H1 (cell line): ENCODE measurements around the gene SPATS2L. TPM values are rescaled to one million over a fixed set of nuclear protein-coding genes. Genes with fewer than 3 reads are reported as not detected.

Experiments
- CTCF ChIA-PET: fragments of 300-600 bp; sonication (Branson Sonifier 250); formaldehyde crosslinking; loops from one replicate; lab custom pipeline; 2021; ENCODE audit not compliant: partially characterized antibody; lab: Charles Lee
- POLR2A ChIA-PET: fragments of 300-600 bp; sonication (Branson Sonifier 250); formaldehyde crosslinking; loops from one replicate; lab custom pipeline; 2021; ENCODE audit warnings: inconsistent platforms; ENCODE audit not compliant: partially characterized antibody; lab: Charles Lee
- DNase-seq, 2 experiments: peaks; one replicate each; pipeline versions ENCODE4 v3.0.0 to v3.0.0-alpha.2; 2010 to 2022; ENCODE audit warnings: low spot score in 2 of 2, low read depth in 1 of 2, mixed read lengths in 1 of 2
- FAIRE-seq: peaks from 2 replicates; lab custom pipeline; 2011; peaks lifted over from hg19 to GRCh38; lab: Jason Lieb, UNC
- H2AFZ ChIP-seq: 2 replicates; pipeline ENCODE4 v1.8.1; 2012; ENCODE audit warnings: low read length, inconsistent platforms
- H2AK5ac ChIP-seq: 2 replicates; pipeline ENCODE4 v1.6.1; 2013; ENCODE audit warnings: low read depth, low read length
- H2BK120ac ChIP-seq: replicated peaks from 2 replicates; pipeline ENCODE3; 2013; ENCODE audit warnings: low read depth, low read length, inconsistent platforms
- H2BK12ac ChIP-seq: 2 replicates; pipeline ENCODE4 v1.6.1; 2013; ENCODE audit warnings: low read depth, low read length
- H2BK15ac ChIP-seq: 2 replicates; pipeline ENCODE4 v1.6.1; 2013; ENCODE audit warnings: low read length
- H2BK20ac ChIP-seq: 2 replicates; pipeline ENCODE4 v1.6.1; 2013; ENCODE audit warnings: low read length
- H2BK5ac ChIP-seq: 2 replicates; pipeline ENCODE4 v1.6.1; 2013; ENCODE audit warnings: low read depth, low read length
- H3K14ac ChIP-seq: 2 replicates; pipeline ENCODE4 v1.6.1; 2013; ENCODE audit warnings: inconsistent platforms; ENCODE audit not compliant: insufficient read length
- H3K18ac ChIP-seq: 2 replicates; pipeline ENCODE4 v1.6.1; 2013; ENCODE audit warnings: low read length; ENCODE audit errors: extremely low read depth
- H3K23ac ChIP-seq: 2 replicates; pipeline ENCODE4 v1.6.1; 2013; ENCODE audit warnings: inconsistent platforms; ENCODE audit not compliant: insufficient read length
- H3K23me2 ChIP-seq: 2 replicates; pipeline ENCODE4 v1.6.1; 2013; ENCODE audit warnings: low read depth, low read length
- H3K27ac ChIP-seq: 2 replicates; pipeline ENCODE4 v1.6.1; 2011; ENCODE audit warnings: low read depth, low read length, inconsistent platforms
- H3K27me3 ChIP-seq, 4 experiments: replicated peaks in 1 of 4; 1 replicate in 1 of 4; 2 replicates in 3 of 4; pipeline versions ENCODE4 v1.6.1 to v1.8.1; 2011 to 2013; ENCODE audit warnings: low read length in 3 of 4, mild to moderate bottlenecking in 3 of 4, inconsistent platforms in 2 of 4, mixed read lengths in 2 of 4, moderate library complexity in 1 of 4; ENCODE audit not compliant: control insufficient read depth in 3 of 4, insufficient read depth in 3 of 4; ENCODE audit errors: extremely low read depth in 1 of 4
- H3K36me3 ChIP-seq, 4 experiments: 2 replicates each; pipeline versions ENCODE4 v1.6.1 to v1.8.1; 2011 to 2013; ENCODE audit warnings: mild to moderate bottlenecking in 4 of 4, low read length in 3 of 4, moderate library complexity in 2 of 4, control low read depth in 1 of 4, inconsistent platforms in 1 of 4; ENCODE audit not compliant: insufficient read depth in 4 of 4, control insufficient read depth in 2 of 4
- H3K4ac ChIP-seq: replicated peaks from 2 replicates; pipeline ENCODE3; 2013; ENCODE audit warnings: low read length, low read depth, mixed read lengths, inconsistent platforms; ENCODE audit not compliant: insufficient read length
- H3K4me1 ChIP-seq, 4 experiments: replicated peaks in 1 of 4; 1 replicate in 1 of 4; 2 replicates in 3 of 4; pipeline versions ENCODE4 v1.6.1 to v1.8.1; 2011 to 2013; ENCODE audit warnings: low read length in 3 of 4, inconsistent platforms in 2 of 4, mixed read lengths in 1 of 4; ENCODE audit not compliant: insufficient read depth in 4 of 4, control insufficient read depth in 3 of 4
- H3K4me2 ChIP-seq, 2 experiments: 2 replicates each; pipeline versions ENCODE4 v1.6.1 to v1.8.1; 2011 to 2013; ENCODE audit warnings: low read depth in 2 of 2, low read length in 2 of 2, control low read depth in 1 of 2, inconsistent platforms in 1 of 2, mild to moderate bottlenecking in 1 of 2; ENCODE audit not compliant: insufficient read depth in 1 of 2
- H3K4me3 ChIP-seq, 4 experiments: fragments of 200-600, 300-600 bp in 1 of 4; sonication (generic), shearing (Covaris generic), sonication (Bioruptor Twin) in 1 of 4; 2 replicates each; pipeline versions ENCODE4 v1.5.1 to v1.8.1; 2011 to 2016; ENCODE audit warnings: low read length in 4 of 4, low read depth in 3 of 4, control low read depth in 2 of 4, inconsistent platforms in 2 of 4, mild to moderate bottlenecking in 2 of 4, mixed read lengths in 1 of 4, moderate library complexity in 1 of 4; ENCODE audit not compliant: insufficient read depth in 2 of 4; ENCODE audit errors: extremely low read depth in 1 of 4
- H3K56ac ChIP-seq: replicated peaks from 2 replicates; pipeline ENCODE3; 2013; ENCODE audit warnings: low read depth, mild to moderate bottlenecking, mixed read lengths, low read length, inconsistent platforms; ENCODE audit not compliant: insufficient read length
- H3K79me1 ChIP-seq: 2 replicates; pipeline ENCODE4 v1.6.1; 2013; ENCODE audit warnings: low read depth, low read length, control low read depth
- H3K79me2 ChIP-seq, 2 experiments: 2 replicates each; pipeline versions ENCODE4 v1.6.1 to v1.8.1; 2012 to 2013; ENCODE audit warnings: low read length in 2 of 2, mild to moderate bottlenecking in 2 of 2, inconsistent platforms in 1 of 2; ENCODE audit not compliant: insufficient read depth in 2 of 2, control insufficient read depth in 1 of 2
- H3K9ac ChIP-seq, 4 experiments: replicated peaks in 1 of 4; 1 replicate in 1 of 4; 2 replicates in 3 of 4; pipeline versions ENCODE4 v1.6.1 to v1.8.1; 2011 to 2013; ENCODE audit warnings: low read depth in 3 of 4, low read length in 3 of 4, control low read depth in 2 of 4, mild to moderate bottlenecking in 2 of 4, moderate library complexity in 2 of 4, inconsistent platforms in 1 of 4; ENCODE audit errors: extremely low read depth in 1 of 4
- H3K9me3 ChIP-seq, 2 experiments: 2 replicates each; pipeline versions ENCODE4 v1.6.1 to v1.8.1; 2012 to 2013; ENCODE audit warnings: mild to moderate bottlenecking in 2 of 2, moderate library complexity in 2 of 2, control low read depth in 1 of 2, inconsistent platforms in 1 of 2, low read depth in 1 of 2, low read length in 1 of 2, mixed read lengths in 1 of 2; ENCODE audit not compliant: insufficient read depth in 2 of 2
- H4K20me1 ChIP-seq, 2 experiments: replicated peaks in 1 of 2; 2 replicates each; pipeline versions ENCODE3 to v1.8.1; 2011 to 2013; ENCODE audit warnings: inconsistent platforms in 2 of 2, low read length in 2 of 2, mild to moderate bottlenecking in 1 of 2; ENCODE audit not compliant: insufficient read depth in 2 of 2, control insufficient read depth in 1 of 2
- H4K5ac ChIP-seq: 2 replicates; pipeline ENCODE4 v1.6.1; 2013; ENCODE audit warnings: low read length, low read depth, mixed read lengths, inconsistent platforms; ENCODE audit not compliant: insufficient read length
- H4K8ac ChIP-seq: 2 replicates; pipeline ENCODE4 v1.8.0; 2013; ENCODE audit warnings: mild to moderate bottlenecking, moderate library complexity, low read length, inconsistent platforms; ENCODE audit not compliant: insufficient read depth; ENCODE audit errors: extremely low read depth
- H4K91ac ChIP-seq: replicated peaks from 2 replicates; pipeline ENCODE3; 2013; ENCODE audit warnings: low read length, mixed read lengths, inconsistent platforms; ENCODE audit not compliant: insufficient read length
- EZH2 ChIP-seq: fragments of 200-600 bp; sonication (generic); IDR thresholded peaks from 2 replicates; pipeline ENCODE4 v1.7.1; 2012; ENCODE audit warnings: low read depth, mild to moderate bottlenecking, moderate library complexity, low read length, inconsistent platforms; ENCODE audit not compliant: severe bottlenecking
- SUZ12 ChIP-seq: fragments of 200-600 bp; sonication (generic); IDR thresholded peaks from 2 replicates; pipeline ENCODE4 v1.6.1; 2012; ENCODE audit warnings: mild to moderate bottlenecking, inconsistent platforms, low read length, moderate library complexity, mixed read lengths
- WGBS, 2 experiments: shearing (Covaris generic) in 1 of 2; methylation state at CpG; one replicate each; pipeline versions ENCODE4 v1.1.6 to v1.1.7; 2013 to 2015; ENCODE audit warnings: low lambda C conversion rate in 2 of 2, mixed read lengths in 2 of 2, inconsistent platforms in 1 of 2, low coverage in 1 of 2, missing lambda C conversion rate in 1 of 2; ENCODE audit not compliant: insufficient replicate concordance in 2 of 2, insufficient coverage in 1 of 2, insufficient read length in 1 of 2; ENCODE audit errors: extremely low coverage in 1 of 2, missing lambda C conversion rate in 1 of 2; 5-methylcytosine and 5-hydroxymethylcytosine counted together
- polyA plus RNA-seq, 7 experiments: library from polyadenylated mRNA; depleted of rRNA in 3 of 7; stranded (reverse) in 5 of 7; unstranded in 2 of 7; fragments of >200 nt in 5 of 7; fragments of 200-250 nt in 2 of 7; gene quantifications; 1 replicate in 5 of 7; 2 replicates in 1 of 7; 4 replicates in 1 of 7; pipeline versions ENCODE4 v1.2.1 to v1.2.3, GENCODE V29; 2011 to 2013; ENCODE audit warnings: missing spikeins in 2 of 7, mixed read lengths in 2 of 7
- total RNA-seq: library from RNA; stranded (reverse); fragmentation: NEBNext Ultra II Directional; extraction: Animal tissue kit (Norgen Biotek cat#: 25700); gene quantifications from 2 replicates; pipeline ENCODE4 v1.2.1, GENCODE V29; 2021

The SPATS2L gene
- total and polyA plus RNA-seq, 2 of the 8 experiments (the other 6 are each of a cell fraction or from before 2014, with no cell fraction given): 67.3 to 189 TPM

DNA sequence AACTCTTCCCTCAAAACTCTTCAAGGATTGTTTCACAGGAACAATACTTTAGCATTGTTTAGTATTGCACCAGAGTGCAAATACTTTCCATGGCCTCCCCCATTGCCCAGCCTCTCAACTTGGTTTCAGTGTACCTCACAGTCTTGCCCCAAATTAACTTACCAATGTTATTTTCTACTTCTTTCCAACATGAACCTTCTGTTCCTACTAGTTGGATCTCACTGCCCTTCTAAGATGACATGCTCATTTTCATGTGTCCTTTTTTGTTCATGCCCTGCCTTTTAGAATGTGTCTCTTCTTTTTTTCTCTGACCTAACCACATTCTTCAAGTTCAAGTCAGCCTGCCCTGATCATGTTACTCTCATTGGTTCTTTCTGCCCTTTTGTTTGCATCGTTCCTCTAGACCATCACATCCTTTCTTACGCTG is 4.1 kb downstream of the SPATS2L start:
- POLR2A ChIA-PET: interaction anchor here (1.2 to 2.8 kb wide), 3 partner anchors 11 to 96 kb away, joined by 3 to 15 read pairs (median 5); no protein-coding TSS in a partner anchor
- Histone ChIP-seq H3K4ac (no peak overlapping the region), H3K23me2 (peaks cover 9% of the 10 kb centered on the region), H3K14ac (no peak overlapping the region), H2BK120ac (no peak overlapping the region), H2AK5ac (peak overlapping the region; percentile 88; the same call in 1 of the 2 replicates), H3K27me3 (no peaks in the 10 kb centered on the region), H4K5ac (no peak overlapping the region), H3K36me3 (no peaks in the 10 kb centered on the region; a peak in 1 of 8 replicates), H2BK15ac (no peak overlapping the region; the same call in 1 of the 2 replicates), H4K8ac (no peak overlapping the region), H3K79me2 (peaks cover 65 to 94% of the 10 kb centered on the region in 2 experiments), H2BK5ac (peak overlapping the region; percentile 72; the same call in 1 of the 2 replicates), H3K23ac (no peak overlapping the region), H4K91ac (peak overlapping the region; percentile 29), H3K27ac (0 out of 2 replicates have a peak overlapping the region, but pooled peaks have one; percentile 24), H2BK20ac (peak overlapping the region; percentile 66; the same call in 1 of the 2 replicates), H3K9ac (0 out of 7 replicates have a peak overlapping the region, but pooled peaks of 1 of the 4 experiments have one; percentile 6), H3K56ac (no peak overlapping the region), H3K4me1 (peaks cover 14 to 36% (median 27%) of the 10 kb centered on the region in 4 experiments; a peak in 6 of 7 replicates), H3K4me2 (peak overlapping the region; percentile 57 to 74), H2BK12ac (peak overlapping the region; percentile 62), H2AFZ (no peak overlapping the region), H3K79me1 (peaks cover 15% of the 10 kb centered on the region), H3K9me3 (no peaks in the 10 kb centered on the region), H3K4me3 (peak overlapping the region in 1 of 4 experiments; percentile 87; a peak in 3 of 8 replicates), H3K18ac (peak overlapping the region; percentile 25; the same call in 1 of the 2 replicates), H4K20me1 (peaks cover 0 to 2% of the 10 kb centered on the region in 2 experiments)
- WGBS, 2 experiments: 52% methylated on average over 2 of the region's 2 CpGs; no CpG with 5 or more reads in 1 of the 2 experiments
- DNase-seq (no peak), FAIRE-seq (no peak)
- no peak for TF ChIP-seq EZH2
- no peak for TF ChIP-seq SUZ12
- CTCF ChIA-PET: interaction anchor here (0.7 kb wide), 1 partner anchor 28 kb away, joined by 3 read pairs; no protein-coding TSS in a partner anchor
